GM10248 (cell line): ENCODE measurements around the gene ARIH1.

Experiments used
- CTCF ChIA-PET: fragments of 300-600 bp; sonication (Branson Sonifier 250); formaldehyde crosslinking; extraction: SDS; loops from one replicate; lab custom pipeline; 2021; ENCODE audit warnings: antibody characterized with exemption; lab: Yijun Ruan, JAX
- POLR2A ChIA-PET: fragments of 350-650 bp; sonication (Branson Sonifier 250); formaldehyde crosslinking; extraction: SDS; loops from one replicate; lab custom pipeline; 2020; ENCODE audit warnings: antibody characterized with exemption; lab: Yijun Ruan, JAX
- DNase-seq: peaks from one replicate; pipeline ENCODE4 v3.0.0; 2012; ENCODE audit errors: extremely low spot score
- TF ChIP-seq, protein P1 (sequence below): IDR thresholded peaks from 2 replicates; pipeline ENCODE4 v1.5.1; 2012; ENCODE audit warnings: mild to moderate bottlenecking, low read depth; ENCODE audit errors: extremely low read depth, missing control alignments, control extremely low read depth

The ARIH1 gene

DNA sequence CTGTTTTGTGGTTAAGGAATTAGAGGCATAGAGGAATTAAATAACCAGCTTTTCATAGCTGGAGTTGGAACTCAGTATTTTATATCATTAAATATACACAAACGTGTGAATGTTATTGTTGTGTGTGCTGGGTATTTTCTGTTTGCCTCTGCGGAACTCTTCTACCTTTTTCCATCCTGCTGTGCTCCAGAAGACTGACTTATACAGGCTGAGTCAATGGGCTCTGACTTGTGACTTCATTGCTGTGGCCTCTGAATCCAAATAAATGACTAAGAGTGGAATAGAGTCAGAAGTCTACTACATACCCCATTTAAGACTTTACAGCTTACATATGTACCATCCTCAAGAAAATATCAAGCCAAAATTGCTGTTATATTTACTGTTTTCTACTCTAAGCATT is 17.6 kb downstream of the ARIH1 start:
- CTCF ChIA-PET: interaction anchor here (0.7 to 1.2 kb wide), 3 partner anchors 9 to 28 kb away, joined by 3 to 4 read pairs (median 3); no protein-coding TSS in a partner anchor
- no peak for DNase-seq
- POLR2A ChIA-PET: interaction anchor here (0.8 kb wide), 1 partner anchor 9 kb away, joined by 3 read pairs; no protein-coding TSS in a partner anchor
- TF ChIP-seq, protein P1, sequence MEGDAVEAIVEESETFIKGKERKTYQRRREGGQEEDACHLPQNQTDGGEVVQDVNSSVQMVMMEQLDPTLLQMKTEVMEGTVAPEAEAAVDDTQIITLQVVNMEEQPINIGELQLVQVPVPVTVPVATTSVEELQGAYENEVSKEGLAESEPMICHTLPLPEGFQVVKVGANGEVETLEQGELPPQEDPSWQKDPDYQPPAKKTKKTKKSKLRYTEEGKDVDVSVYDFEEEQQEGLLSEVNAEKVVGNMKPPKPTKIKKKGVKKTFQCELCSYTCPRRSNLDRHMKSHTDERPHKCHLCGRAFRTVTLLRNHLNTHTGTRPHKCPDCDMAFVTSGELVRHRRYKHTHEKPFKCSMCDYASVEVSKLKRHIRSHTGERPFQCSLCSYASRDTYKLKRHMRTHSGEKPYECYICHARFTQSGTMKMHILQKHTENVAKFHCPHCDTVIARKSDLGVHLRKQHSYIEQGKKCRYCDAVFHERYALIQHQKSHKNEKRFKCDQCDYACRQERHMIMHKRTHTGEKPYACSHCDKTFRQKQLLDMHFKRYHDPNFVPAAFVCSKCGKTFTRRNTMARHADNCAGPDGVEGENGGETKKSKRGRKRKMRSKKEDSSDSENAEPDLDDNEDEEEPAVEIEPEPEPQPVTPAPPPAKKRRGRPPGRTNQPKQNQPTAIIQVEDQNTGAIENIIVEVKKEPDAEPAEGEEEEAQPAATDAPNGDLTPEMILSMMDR: no peak

DNA sequence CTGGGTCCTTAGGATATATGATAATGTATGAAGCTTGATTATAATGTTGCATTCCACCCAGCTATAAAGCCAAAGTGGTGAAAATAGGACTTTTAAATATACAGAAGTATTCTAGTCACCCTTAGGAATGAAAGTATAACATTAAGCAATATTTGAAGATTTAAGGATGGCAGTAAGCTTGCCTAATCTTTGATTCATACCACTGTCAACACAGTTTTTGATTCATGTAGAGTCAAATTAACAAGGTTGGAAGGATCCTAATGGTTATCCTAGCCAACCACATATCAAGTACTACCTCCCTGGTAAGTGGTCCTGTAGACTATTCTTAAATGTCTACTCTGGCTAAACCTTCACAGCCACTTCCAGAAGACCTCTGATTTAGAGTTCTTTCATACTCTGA is 18.6 kb downstream of the ARIH1 start:
- TF ChIP-seq, protein P1: no peak
- no peak for DNase-seq
- ChIA-PET CTCF (interaction anchor here (1.4 to 4.1 kb wide), 2 partner anchors 11 to 19 kb away, joined by 5 to 26 read pairs; partner anchors contain the start of gene ARIH1), POLR2A (interaction anchor here (0.8 kb wide), 1 partner anchor 10 kb away, joined by 3 read pairs; no protein-coding TSS in a partner anchor)

DNA sequence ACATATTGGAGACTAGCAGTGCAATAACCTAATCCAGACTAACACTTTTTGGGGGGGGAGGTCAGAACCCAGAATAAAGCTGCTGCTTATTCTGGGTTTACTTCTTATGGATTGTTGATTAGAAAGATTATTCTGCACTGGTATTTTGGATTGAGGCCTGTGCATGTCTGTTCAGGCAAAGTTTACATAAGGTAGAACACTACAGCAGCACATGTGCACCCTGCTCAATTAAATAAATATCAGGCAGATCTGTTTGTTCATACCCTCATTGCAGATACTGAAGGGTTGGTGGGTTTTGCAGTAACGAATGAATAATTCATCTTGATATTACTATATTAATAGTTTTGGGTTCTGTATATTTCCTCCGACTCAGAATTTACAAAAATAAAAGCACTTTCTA is 19.1 kb downstream of the ARIH1 start:
- DNase-seq: no peak

DNA sequence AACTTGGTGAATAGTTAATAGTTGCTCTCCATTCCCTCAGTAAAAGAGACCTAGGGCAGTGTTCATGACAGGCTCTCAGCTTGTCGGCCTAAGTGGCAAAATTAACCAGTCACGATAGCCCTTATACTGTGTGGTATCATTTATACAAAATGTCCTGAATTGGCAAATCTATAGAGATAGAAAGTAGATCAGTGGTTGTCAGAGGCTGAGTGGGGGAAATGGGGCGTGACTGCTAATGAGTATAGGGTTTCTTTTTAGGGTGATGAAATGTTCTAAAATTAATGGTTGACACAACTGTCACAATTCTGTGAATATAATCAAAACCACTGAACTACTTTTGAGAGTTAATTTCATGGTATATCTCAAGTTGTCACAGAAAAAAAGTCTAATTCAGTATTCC is 20.9 kb downstream of the ARIH1 start:
- CTCF ChIA-PET: interaction anchor here (0.9 to 4.1 kb wide), 5 partner anchors 9 to 31 kb away, joined by 3 to 26 read pairs (median 7); no protein-coding TSS in a partner anchor
- POLR2A ChIA-PET: no interaction called here
- no peak for DNase-seq
- TF ChIP-seq, protein P1: no peak

More for the DNA sequence above, 19.1 kb downstream of the ARIH1 start:
- TF ChIP-seq, protein P1: no peak
- ChIA-PET POLR2A (interaction anchor here (1.0 kb wide), 1 partner anchor 11 kb away, joined by 4 read pairs; no protein-coding TSS in a partner anchor), CTCF (interaction anchor here (0.9 to 4.1 kb wide), 3 partner anchors 11 to 20 kb away, joined by 3 to 26 read pairs (median 5); partner anchors contain the start of gene ARIH1)

DNA sequence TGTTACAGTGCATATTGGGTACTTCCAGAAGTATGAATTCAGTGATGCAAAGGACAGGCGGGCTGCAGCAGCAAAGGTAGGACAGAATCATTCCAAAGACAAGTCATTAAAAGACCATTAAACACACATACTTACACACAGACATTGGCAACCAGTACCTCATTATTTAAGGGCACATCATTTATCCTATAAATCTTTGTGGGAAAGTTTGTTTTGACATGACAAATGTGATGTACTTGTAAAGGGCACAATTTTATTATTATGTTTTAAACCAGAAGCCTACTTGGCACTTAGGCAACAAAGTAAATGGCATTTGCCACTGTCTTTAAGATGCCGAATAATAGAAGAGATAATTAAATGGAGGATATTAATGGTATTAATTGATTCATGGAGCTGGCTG is 22.7 kb downstream of the ARIH1 start:
- no peak for DNase-seq
- POLR2A ChIA-PET: no interaction called here
- CTCF ChIA-PET: interaction anchor here (1.3 to 3.2 kb wide), 2 partner anchors 11 to 14 kb away, joined by 5 to 13 read pairs; no protein-coding TSS in a partner anchor
- TF ChIP-seq, protein P1: no peak

DNA sequence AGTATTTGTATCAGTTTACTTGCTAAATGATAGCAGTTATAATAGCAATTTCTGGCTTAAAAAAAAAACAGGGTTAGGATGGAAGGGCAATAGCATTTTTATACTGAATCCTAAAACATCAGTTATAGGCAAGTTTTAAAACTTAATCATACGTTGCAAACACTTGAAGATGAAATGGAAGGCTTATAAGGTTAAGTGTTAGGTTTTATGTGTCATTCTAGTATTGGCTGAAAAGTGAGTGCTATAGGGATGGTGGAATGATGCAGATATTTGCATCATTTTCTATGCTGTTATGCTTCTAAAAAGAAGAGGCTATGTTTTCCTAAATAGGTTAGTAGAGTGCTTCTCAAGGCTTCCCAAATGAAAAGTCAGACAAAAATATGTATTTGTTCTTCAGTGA is 23.3 kb downstream of the ARIH1 start:
- CTCF ChIA-PET: interaction anchor here (1.3 kb wide), 1 partner anchor 14 kb away, joined by 5 read pairs; no protein-coding TSS in a partner anchor
- POLR2A ChIA-PET: no interaction called here
- DNase-seq: no peak
- TF ChIP-seq, protein P1: no peak
